RWPE2 (cell line): ENCODE measurements around the gene TIAL1.
"Not testable (repeated sequence)": the region's sequence is repeated elsewhere in the genome, so short reads cannot be mapped to it uniquely, and the experiment has no call there.

Experiments
- ATAC-seq: fragments of 200-7000 bp; cut with Tn5 transposase; 3 replicates; pipeline ENCODE4 v1.9.1; 2021; ENCODE audit warnings: low read depth
- DNase-seq: peaks from one replicate; pipeline ENCODE4 v3.0.0-alpha.2; 2020; ENCODE audit warnings: low spot score
- H3K27ac ChIP-seq: fragments of 450-650 bp; 2 replicates; pipeline ENCODE4 v1.5.1; 2017; ENCODE audit warnings: mild to moderate bottlenecking; ENCODE audit not compliant: poor library complexity, severe bottlenecking
- H3K27me3 ChIP-seq: fragments of 250-450 bp; sonication (Bioruptor Pico); 2 replicates; pipeline ENCODE4 v1.5.1; 2021; ENCODE audit warnings: mild to moderate bottlenecking, moderate library complexity; ENCODE audit not compliant: insufficient read depth, poor library complexity, severe bottlenecking
- H3K36me3 ChIP-seq: fragments of 250-450 bp; sonication (Bioruptor Pico); 2 replicates; pipeline ENCODE4 v1.5.1; 2020; ENCODE audit warnings: low read depth, mild to moderate bottlenecking, moderate library complexity
- H3K4me1 ChIP-seq: fragments of 250-450 bp; sonication (Bioruptor Pico); 2 replicates; pipeline ENCODE4 v1.5.1; 2021; ENCODE audit warnings: mild to moderate bottlenecking, moderate library complexity; ENCODE audit not compliant: insufficient read depth, poor library complexity, severe bottlenecking
- H3K4me3 ChIP-seq: fragments of 250-450 bp; sonication (Bioruptor Pico); 2 replicates; pipeline ENCODE4 v1.5.1; 2021; ENCODE audit warnings: mild to moderate bottlenecking, moderate library complexity; ENCODE audit not compliant: severe bottlenecking
- H3K9me3 ChIP-seq: fragments of 250-450 bp; sonication (Bioruptor Pico); 2 replicates; pipeline ENCODE4 v1.5.1; 2021; ENCODE audit warnings: mild to moderate bottlenecking, moderate library complexity; ENCODE audit not compliant: severe bottlenecking
- TF ChIP-seq, protein P1 (sequence below): fragments of 450-650 bp; IDR thresholded peaks from one replicate; pipeline ENCODE4 v1.5.1; 2017; ENCODE audit warnings: mild to moderate bottlenecking, moderate library complexity; ENCODE audit not compliant: poor library complexity, severe bottlenecking

The TIAL1 gene

DNA sequence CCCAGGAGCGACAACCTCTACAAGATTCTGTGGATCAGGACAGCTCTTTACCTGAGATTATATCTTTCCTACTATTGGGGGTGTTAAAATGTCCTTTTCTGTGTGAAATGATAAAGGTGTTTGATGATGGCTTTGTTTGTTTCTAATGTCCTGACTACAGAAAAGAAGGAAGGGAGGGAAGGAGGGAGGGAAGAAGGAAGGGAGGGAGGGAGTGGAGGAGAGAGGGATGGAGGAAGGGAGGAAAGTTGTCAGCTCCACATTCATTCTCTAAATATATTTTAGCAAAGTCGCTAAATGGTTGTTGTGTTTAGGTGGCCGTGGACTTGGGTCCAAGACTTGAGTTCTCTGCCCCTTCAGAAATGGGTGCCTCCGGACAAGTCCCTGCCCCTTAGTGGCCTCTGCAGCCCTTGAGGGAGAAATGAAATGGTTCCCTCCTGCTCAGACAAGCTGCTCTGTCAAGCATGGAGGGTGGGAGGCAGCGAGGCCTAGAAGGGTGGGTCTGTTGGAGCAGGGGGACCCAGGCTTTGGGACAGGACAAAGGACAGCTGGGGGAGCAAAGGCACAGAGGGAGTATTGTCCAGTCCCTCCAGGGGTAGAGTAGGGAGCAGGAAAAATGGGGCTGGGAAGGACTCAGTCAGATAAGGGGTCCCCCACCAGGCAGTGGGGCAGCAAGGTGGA is 58.7 kb downstream of the TIAL1 start:
- DNase-seq (no peak), ATAC-seq (no peak)
- no peak overlapping the region for H3K4me3 ChIP-seq
- peaks cover 10% of the 10 kb centered on the region for H3K4me1 ChIP-seq
- H3K27ac ChIP-seq: no peak overlapping the region
- no peaks in the 10 kb centered on the region for H3K36me3 ChIP-seq
- no peaks in the 10 kb centered on the region for H3K27me3 ChIP-seq
- TF ChIP-seq, protein P1, sequence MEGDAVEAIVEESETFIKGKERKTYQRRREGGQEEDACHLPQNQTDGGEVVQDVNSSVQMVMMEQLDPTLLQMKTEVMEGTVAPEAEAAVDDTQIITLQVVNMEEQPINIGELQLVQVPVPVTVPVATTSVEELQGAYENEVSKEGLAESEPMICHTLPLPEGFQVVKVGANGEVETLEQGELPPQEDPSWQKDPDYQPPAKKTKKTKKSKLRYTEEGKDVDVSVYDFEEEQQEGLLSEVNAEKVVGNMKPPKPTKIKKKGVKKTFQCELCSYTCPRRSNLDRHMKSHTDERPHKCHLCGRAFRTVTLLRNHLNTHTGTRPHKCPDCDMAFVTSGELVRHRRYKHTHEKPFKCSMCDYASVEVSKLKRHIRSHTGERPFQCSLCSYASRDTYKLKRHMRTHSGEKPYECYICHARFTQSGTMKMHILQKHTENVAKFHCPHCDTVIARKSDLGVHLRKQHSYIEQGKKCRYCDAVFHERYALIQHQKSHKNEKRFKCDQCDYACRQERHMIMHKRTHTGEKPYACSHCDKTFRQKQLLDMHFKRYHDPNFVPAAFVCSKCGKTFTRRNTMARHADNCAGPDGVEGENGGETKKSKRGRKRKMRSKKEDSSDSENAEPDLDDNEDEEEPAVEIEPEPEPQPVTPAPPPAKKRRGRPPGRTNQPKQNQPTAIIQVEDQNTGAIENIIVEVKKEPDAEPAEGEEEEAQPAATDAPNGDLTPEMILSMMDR: no peak
- no peaks in the 10 kb centered on the region for H3K9me3 ChIP-seq

DNA sequence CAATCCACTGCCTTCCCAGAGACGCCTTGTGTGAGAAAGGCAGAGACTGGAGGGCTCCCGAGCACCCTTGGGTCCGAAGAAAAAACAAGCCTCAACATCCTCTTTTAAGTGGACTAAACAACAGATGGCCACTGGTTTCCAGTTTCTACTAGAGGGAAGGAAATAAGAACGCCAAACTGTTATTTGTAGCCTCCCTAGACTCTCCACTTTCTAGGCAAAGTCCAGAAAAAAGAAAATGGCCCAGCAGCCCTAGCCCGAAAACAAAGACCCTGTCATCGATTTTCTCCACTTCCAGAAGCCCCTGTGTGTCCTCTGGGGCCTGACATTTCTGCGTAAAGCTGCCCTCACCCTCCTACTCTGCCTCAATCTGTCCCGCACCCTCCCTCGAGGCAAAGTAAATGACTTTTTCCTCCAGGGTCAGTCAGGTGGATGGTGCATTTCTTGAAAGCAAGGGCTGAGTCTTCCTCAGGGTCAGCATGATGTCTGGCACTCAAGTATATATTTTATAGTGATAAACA is 60.2 kb downstream of the TIAL1 start:
- TF ChIP-seq, protein P1: no peak
- Histone ChIP-seq H3K27me3 (no peaks in the 10 kb centered on the region), H3K4me3 (no peak overlapping the region), H3K9me3 (no peaks in the 10 kb centered on the region), H3K4me1 (peaks cover 10% of the 10 kb centered on the region), H3K36me3 (no peaks in the 10 kb centered on the region), H3K27ac (no peak overlapping the region)
- ATAC-seq (no peak), DNase-seq (no peak)

DNA sequence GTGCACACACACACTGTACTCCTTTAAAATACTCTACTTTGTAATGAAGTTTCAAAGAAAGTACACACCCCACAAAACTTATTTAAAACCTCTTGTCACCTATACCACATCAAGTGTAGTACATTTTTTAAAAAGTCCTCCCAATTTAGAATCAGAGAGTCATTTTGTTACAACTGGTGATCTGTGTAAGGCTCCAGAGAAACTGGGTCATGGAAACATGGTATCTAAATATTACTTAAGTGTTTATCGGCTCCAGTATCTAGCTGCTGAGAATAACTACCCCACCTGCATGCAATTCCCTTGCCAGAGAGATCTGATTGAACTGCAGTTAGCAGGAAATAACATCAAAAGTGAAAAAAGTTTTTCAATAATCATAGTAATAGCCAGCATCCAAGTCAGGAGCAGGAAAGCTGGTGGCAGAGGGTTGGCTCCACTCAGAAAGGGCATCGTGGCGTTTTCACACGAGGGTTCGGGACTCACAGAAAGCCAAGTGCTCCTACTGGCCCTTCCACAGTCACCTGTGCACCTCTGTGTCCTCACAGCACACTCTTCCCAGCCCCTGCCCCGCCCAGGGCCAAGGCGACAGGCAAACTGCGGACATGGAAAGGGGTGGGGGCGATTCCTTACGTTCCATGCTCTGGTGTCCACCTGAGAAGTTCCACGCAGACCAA is 60.8 kb downstream of the TIAL1 start:
- Histone ChIP-seq H3K27ac (no peak overlapping the region), H3K4me1 (peaks cover 6% of the 10 kb centered on the region), H3K36me3 (no peaks in the 10 kb centered on the region), H3K9me3 (no peaks in the 10 kb centered on the region), H3K27me3 (no peaks in the 10 kb centered on the region), H3K4me3 (no peak overlapping the region)
- ATAC-seq (no peak), DNase-seq (no peak)
- TF ChIP-seq, protein P1: no peak

DNA sequence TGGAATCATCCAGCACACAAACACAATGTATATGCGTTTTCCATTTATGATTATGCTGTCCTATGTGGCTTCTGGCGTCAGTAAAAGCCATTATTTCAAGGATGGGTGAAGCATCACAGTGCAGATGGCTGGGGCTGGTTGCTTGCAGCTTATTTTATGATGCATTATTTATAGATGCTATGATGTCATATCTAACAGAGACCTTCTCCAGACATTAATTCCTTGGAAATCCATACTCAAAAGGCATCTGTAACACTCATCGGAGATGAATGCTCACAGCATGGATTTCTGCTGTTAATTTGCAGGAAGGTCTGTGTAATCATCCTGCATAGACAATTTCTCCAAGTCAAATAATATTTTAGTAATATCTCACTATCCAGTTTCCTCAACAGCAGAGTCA is 61.5 kb downstream of the TIAL1 start:
- H3K27ac ChIP-seq: no peak overlapping the region
- H3K27me3 ChIP-seq: no peaks in the 10 kb centered on the region
- DNase-seq (no peak), ATAC-seq (no peak)
- no peaks in the 10 kb centered on the region for H3K9me3 ChIP-seq
- no peaks in the 10 kb centered on the region for H3K36me3 ChIP-seq
- TF ChIP-seq, protein P1: no peak
- peaks cover 6% of the 10 kb centered on the region for H3K4me1 ChIP-seq
- no peak overlapping the region for H3K4me3 ChIP-seq

DNA sequence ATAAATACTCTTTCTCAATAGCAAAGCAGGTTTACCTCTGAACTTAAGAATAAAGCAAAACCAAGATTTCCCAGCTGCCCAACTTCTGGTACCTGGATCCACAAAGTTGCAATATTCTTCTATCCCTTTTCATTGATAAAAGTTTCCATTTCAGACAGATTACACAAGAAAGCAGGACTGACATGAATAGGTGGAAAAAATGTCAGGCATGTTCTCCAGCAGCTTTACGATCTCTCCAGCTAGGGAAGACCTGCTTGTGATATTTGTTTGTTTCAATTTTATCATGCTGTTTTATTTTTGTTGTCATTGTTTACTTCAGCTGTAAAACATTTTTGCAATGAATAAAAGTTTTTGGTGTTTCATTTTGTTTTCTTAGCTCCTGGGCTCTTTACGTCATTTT is 63.3 kb downstream of the TIAL1 start:
- DNase-seq (no peak), ATAC-seq (no peak)
- no peaks in the 10 kb centered on the region for H3K9me3 ChIP-seq
- no peak overlapping the region for H3K27ac ChIP-seq
- H3K36me3 ChIP-seq: no peaks in the 10 kb centered on the region
- no peaks in the 10 kb centered on the region for H3K4me1 ChIP-seq
- TF ChIP-seq, protein P1: no peak
- no peaks in the 10 kb centered on the region for H3K27me3 ChIP-seq
- no peak overlapping the region for H3K4me3 ChIP-seq

DNA sequence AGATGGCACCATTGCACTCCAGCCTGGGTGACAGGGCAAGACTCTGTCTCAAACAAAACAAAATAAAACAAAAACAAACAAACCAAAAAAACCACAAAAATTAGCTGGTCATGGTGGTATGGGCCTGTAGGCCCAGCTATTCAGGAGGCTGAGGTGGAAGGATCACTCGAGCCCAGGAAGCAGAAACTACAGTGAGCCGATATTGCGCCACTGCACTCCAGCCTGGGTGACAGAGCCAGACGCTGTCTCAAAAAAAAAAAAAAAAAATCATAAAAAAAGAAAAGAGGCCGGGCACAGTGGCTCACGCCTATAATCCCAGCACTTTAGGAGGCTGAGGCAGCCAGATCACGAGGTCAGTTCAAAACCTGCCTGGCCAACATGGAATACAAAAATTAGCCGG is 64.0 kb downstream of the TIAL1 start:
- not testable (repeated sequence) for H3K36me3 ChIP-seq, H3K4me1 ChIP-seq, DNase-seq, H3K27me3 ChIP-seq, H3K4me3 ChIP-seq, H3K27ac ChIP-seq, ATAC-seq, H3K9me3 ChIP-seq

DNA sequence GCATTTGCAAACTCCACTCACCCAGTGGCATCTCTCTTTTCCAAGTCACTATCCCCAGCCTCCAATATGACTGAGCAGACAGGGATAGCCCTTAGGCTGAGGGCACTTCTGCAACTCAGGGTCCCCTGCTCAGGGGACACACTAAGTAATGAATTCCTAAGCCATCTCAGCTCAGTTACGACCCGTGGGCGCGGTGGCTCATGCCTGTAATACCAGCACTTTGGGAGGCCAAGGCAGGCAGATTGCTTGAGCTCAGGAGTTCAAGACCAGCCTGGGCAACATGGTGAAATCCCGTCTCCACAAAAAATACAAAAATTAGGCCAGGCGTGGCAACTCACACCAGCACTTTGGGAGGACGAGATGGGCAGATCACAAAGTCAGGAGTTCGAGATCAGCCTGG is 64.5 kb downstream of the TIAL1 start:
- DNase-seq, H3K9me3 ChIP-seq, ATAC-seq, H3K36me3 ChIP-seq, H3K27me3 ChIP-seq, H3K4me1 ChIP-seq, H3K4me3 ChIP-seq, H3K27ac ChIP-seq: not testable (repeated sequence)
